CD4-positive, alpha-beta T cell treated with Interleukin-21 for 1 hour (primary cell): ENCODE results near the gene GALNS.
A peak's percentile ranks its signal among the peaks of the same experiment; 100 is the strongest.

Source experiments
- DNase-seq: peaks from one replicate; pipeline ENCODE4 v3.0.0-alpha.2; 2020

Gene GALNS

DNA sequence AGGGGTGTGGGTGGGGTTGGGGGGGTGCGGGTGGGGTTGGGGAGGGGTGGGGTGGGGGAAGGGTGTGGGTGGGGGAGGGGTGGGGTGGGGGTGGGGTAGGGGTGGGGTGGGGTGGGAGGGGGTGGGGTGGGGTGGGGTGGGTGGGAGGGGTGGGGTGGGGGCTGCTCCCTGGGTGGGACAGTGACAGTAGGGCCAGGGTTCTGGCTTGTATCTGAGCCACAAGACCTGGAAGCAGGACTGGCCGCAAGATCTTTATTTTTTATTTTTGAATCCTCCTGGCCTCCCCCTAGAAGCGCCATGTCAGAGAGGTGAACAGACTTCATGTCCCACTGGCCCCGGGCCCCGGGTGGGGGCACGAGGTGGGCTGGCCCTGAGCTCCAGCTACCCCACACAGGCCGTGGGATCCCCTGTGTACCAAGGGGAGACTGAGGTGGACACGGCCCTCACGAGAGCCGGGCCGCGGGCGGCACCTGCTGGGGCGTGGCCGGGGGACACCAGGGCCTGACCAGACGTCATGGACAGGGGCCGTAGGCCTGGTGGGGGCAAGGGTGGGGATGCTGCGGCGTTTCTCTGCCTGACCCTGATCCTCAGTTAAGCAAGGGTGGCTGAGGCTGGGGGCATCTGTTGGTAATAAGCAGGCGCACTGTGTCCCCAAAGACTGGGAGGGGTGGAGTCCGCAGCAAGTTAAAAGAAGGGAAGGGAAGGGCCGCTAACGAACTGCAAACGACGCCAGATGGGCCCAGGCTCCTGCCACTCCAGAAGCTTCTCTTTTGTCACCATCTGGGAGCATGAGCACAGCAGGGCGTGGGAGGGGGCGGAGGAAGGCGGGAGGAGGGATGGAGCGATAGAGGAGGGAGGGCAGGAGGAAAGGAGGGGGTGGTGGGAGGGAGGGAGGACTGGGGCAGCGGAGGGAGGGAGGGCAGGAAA, 32.0 kb upstream of the GALNS start:
- DNase-seq = no peak

DNA sequence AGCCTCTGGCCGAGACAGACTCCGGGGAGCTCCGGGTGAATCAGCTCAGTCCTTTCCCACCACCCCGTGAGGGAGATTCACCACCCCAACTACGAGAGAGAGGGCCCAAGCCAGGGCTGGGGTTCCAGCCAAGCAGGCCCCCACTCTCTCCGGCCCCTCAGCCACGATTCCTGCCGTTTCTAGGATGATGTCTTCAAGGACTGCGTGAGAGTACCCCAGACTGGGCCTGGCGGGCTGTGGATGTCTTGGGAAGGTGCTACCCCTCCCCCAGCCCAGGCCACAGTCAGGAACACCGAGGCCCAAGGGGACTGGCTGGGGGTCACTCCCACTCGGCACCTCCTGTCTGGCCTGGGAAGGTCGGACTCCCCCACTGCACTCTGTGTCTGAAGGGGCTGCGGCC, 31.3 kb upstream of the GALNS start:
- no peak for DNase-seq

DNA sequence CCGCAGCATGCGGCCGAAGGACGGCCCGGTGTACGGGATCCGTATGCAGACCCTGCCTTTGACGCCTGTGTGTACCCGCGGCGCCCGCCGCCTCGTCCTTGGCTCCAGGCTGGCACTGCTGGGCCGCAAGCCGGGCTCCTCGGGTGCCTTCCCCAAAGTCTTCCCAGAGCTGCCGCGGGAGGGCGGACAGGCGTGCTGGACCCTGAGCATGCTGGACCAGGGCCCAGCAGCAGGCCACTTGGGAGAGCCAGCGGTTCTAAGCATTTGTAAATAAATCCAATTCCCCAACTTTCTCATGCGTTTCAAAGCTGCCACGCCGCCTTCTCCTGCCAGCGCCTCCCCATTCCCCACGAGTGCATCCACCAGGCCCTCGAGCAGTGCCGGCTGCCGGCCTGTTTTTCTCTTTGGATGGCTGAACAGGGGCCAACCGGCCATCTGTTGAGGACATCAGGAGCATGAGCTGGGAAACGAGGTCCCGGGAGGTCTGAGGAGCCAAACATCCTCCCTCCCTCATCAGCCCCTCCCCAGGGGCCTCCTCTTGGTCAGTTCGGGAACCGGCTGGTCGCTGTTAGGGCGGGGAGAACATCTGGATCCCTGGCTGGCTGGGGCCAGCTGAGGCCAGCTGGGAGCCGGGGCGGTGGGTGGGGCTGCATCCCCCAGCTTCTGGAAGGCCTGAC, 30.2 kb upstream of the GALNS start:
- no peak for DNase-seq

GRCh38 chr16:88886420-88886844, 29.7 kb upstream of the GALNS start:
- no peak for DNase-seq

DNA sequence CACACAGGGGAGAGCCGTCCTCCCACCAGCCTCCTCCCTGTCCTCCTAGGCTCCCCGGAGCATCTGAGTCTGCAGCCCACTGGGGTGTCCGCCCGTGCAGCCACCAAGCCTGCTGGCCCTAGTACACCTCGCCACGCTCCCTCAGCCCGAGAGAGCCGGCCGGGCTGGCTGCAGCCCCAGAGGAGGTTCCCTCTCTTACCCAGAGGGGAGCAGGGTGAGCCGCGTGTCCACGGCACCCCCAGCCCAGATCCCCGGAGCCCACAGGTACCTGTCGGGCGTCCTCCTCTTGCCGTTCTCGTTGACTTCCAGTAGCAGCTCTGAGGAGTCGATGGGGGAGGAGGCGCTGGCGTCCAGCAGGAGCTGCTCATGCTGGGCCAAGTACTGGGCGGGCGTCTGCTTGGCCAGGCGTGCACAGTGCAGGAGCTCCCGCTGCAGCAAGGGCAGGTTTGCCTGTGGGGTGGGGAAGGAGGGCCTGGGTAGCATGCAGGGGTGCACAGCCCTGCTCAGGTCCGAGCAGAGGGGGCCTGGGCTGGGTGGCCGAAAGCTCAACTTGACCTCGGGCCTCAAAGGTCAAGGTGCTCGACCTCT, 29.0 kb upstream of the GALNS start:
- no peak for DNase-seq

GRCh38 chr16:88884569-88885271, 28.0 kb upstream of the GALNS start:
- DNase-seq = no peak

DNA sequence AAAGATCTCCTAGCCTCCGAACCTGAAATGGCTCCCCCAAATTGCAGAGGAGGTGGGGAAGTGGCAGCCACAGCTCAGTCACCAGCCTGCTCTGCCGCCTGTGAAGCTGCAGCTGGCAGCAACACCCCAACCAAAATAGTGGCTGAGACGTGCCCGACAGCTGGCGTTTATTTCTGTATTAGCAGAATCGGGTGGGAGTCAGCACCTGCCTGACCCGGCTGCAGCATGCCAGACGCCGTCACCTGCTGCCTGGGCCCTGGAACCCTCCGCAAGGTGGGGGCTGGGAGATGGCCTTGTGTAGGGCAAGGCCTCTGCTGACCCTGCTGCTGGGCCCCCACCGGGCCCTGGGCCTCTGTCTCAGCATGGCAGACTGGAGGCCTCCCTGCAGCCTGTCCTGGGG, 27.2 kb upstream of the GALNS start:
- no peak for DNase-seq

GRCh38 chr16:88883117-88883895, 26.6 kb upstream of the GALNS start:
- no peak for DNase-seq

DNA sequence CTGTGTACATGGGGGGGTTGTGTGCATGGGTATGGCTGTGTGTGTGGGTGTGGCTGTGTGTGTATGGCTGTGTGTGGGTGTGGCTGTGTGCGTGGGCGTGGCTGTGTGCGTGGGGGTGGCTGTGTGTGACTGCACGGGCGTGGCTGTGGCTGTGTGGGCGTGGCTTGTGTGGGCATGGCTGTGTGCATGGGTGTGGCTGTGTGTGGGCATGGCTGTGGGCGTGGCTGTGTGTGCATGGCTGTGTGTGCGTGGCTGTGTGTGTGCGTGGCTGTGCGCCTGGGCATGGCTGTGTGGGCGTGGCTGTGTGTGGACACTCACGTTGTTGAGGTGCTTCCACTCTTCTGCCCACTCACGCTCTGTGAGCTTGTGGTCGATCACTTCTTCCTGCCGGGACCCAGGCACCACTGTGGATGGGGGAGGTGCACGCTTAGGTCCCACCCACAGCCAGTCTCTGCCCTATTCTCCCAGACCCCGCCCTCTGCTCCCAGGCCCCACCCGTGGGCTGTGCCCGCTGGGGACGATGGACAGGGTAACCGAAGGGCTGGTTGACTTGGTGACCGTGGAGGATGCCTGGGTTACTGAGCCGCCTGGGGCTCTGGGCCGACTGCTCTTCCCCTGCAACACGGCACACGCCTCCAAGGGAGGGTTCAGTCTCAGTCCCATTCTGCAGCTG, 25.7 kb upstream of the GALNS start:
- peak; percentile 26 for DNase-seq

DNA sequence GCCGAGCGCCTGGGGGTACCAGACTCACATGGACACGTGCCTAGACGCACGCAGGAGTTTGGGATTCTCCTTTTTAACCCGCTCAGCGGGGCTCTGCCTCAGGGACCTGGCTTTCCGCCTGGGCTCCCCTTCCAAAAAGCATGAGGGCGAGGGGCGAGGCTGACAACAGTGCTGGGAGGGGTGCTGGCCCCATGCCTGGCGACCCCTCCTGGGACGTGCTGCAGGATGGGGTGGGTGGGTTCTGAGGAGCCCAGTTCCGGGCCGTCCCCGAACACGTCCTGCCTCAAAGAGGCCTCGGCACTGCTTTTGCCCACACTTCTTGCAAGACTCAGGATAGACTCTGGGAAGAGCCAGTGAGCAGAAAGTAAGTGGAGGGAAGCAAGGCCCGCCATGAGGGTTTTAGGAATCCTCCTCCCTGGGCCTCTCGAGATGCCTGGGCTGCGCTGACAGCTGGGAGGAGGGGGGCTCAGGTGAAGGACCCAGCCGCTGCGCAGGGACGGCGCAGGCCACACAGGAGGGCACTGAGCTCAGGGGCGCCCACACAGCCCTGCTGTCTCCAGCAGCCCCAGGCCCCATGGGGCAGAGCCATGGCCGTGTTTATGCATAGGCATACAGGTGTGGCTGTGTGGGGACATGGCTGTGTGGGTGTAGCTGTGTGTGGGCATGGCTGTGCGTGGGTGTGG, 25.1 kb upstream of the GALNS start:
- no peak for DNase-seq

DNA sequence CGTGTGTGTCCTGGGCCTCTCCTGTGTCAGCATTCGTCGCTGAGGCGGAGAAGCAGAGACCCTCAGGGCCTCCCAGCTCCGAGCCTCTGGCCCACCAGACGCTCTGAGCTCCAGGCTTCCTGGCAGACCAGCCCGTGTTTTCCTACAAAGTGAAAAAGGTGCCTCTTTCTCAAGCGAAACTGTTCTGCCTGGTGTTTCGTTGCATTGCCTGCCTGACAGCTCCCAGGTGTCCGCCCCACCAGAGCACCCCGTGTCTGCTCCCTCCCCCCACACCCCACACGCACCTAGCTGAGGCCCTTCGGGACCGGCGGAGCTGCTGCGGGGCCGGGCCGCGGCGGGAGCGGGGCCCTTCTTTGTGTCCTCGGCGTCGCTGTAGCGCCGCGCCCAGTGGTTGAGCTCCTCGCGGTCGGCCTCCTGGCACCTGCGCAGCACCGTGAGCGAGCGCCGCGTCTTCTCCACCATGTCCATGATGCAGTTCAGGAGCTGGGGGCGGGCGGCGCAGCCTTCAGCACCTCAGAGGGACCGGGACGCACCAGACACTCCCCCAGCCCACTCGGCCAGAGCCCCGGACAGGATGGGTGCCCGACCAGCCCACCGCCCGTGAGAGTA, 24.4 kb upstream of the GALNS start:
- DNase-seq = no peak

DNA sequence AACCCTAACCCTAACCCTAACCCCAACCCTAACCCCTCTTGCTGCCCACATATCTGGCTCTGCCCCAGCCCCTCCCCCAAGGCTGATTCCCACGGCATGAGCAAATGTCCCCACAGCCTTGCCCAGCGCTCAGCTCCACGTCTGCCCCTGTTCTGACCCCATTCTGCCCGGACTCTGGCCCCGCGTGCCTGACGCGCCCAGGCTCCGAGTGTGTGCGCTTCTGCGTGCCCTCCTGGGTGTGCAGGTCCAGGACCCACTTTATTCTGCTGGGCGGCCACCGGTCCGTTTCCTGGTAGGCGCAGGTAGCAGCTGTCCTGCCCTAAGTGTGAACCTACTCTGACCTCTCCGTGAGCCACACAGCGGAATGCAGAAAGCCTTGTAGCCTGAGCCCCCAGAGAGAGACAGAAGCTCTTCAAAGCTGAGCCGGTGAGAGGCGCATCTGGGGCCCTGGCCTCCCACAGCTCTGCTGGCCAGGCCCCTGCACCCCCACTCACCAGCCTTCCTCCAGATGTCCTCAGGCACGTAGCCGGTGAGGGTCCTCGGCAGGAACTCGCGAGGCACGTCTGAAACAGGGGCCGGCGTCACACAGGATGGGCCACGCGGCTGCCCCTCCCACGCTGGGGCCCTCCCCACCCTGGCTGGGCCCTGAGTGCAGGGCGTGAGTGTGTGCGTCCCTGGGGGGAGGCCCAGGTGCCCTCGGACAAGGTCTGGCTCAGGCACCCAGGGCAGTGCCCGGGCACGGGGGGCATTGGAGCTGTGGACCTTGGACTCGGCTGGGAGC, 23.7 kb upstream of the GALNS start:
- no peak for DNase-seq

GRCh38 chr16:88879788-88880055, 23.0 kb upstream of the GALNS start:
- no peak for DNase-seq

DNA sequence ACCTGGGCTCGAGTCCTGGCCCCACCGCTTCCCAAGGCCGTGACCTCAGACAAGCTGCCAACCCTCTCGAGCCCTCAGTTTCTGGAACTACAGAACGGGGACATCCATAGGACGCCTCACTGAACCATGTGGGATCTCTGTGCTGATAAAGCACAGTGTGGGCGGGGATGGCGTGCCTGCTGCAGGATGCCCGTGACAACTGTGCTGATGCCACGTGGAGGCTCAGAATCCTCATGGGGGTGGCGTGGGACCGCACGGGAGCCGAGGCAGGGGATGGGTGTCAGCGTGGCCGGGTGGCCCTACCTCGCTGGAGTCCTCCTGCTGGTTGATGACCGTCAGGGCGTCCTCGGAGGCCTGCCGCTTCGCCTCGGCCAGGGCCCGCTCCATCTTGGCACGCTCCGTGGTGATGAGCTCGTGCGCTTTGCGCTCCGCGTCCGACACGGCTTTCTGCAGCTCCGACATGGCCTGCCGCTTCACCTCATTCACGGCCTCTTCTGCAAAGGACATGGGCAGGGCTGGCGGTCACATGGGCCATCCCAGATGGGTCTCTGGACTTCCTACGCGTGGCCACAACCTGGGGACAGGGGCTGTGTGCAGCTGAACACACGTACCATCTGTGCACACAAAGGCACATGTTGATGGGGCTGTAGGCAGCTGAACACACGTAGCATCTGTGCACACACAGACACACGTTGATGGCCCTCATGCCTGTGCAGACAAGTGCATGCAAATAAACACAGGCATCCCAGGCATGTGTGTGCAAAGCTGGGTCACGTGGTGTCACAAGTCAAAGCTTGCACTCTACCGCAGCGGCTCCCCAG, 22.4 kb upstream of the GALNS start:
- DNase-seq = no peak

DNA sequence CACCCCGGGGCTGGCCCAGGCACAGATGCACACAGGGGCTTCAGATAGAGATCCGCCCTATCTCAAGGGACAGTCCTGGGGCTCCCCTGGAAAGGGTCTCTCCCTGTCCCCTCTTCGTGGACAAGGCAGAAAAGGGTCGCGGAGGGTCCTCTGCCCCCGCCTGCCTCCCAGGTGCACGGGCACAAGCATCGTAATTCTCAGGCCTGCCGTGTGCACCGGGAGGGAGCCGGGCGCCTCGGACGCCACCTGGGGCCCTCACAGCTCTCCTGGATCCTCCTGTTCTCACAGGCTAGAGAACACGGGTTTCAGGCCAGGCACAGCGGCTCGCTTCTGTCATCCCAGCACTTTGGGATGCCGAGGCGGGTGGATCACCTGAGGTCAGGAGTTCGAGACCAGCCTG, 21.6 kb upstream of the GALNS start:
- no peak for DNase-seq

DNA sequence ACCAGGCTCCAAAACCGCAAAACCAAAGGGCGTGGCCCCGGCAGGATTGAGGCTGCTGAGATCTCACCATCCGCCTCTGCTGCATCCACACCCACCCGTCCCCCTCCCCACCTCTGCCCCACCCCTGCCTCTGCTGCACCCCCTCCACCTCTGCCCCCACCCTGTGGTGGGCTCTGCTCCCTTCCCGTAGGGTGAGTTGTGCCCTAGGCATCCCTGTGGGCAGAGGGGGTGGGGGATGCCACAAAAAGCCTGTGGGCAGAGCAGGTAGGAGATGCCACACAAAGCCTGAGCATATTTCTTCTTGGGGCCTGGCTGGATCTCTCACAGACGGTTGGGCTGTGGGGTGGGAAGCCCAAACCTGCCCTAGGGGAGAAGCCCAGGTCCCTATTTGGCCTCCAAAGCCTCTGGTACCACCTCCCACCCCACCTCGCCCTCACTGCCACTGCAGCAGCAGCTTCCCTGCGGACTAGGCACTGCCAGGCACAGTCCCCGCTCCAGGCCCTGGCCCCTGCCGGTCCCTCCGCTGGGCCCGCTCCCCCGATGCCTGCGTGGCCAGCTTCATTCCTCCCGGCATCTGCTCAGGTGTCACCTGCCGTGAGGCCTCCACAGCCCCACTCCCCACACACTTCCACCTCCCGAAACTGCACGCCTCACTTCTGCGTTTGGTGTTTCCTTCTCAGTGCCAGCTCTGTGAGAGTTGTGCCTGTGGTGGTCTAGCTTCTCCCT, 21.0 kb upstream of the GALNS start:
- DNase-seq = no peak

DNA sequence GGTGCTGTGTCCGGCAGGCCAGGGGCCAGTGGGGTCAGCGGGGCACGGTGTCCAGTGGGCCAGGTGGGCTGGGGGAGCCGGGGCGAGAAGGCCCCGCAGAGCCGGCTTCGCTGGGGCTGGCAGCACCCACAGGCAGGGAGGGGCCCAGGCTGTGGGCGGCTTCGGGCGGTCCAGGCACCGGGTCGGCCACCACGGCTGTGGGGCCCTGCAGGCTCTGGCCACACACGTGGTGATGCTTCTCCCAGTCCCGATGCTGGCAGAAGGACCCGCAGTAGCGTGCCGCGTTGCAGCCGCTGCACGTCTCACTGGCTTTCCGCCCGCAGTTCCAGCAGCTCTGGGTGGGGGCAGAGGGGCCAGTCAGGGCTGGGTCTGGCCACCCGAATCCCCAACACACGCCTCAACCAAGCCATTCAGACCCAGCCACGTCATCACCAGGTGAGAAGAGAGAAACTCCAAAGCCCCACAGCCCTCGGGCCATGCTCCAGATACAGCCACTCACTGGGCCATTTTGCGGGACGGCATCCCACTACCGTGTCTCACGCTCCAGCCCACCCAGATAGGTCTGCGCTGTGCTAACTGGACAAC, 20.3 kb upstream of the GALNS start:
- DNase-seq = no peak

DNA sequence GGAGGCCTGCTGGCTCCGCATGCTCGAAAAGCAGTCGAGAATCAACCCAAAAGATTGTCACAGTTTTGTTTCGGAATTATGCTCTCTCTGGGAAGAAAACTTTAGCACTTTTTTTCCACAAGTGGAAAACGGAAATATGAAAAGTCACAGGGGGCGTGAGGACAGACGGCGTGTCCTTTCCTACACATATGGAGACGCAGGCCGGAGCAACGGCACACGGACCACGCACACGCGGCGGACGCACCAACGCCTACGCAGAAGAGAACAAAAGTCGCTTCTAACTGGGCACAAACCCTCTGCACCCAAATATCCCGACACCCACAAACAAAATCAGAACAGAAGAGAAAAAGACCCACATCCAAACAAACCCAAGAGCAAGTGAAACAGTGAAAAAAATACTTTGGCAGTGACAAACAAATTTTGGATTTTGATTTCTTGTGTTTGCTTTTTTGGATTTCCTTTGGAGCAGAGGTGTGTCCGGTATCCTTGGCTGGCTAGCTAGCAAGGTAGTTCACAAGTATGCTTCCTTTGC, 19.0 kb upstream of the GALNS start:
- no peak for DNase-seq
